H1 (cell line): ENCODE measurements around the gene UCHL5.

Experiments
- EP300 ChIP-seq, 2 experiments: IDR thresholded peaks; 1 replicate in 1 of 2; 2 replicates in 1 of 2; pipeline ENCODE4 v1.6.1; 2011 to 2012; ENCODE audit warnings: low read depth in 2 of 2, low read length in 2 of 2, mild to moderate bottlenecking in 2 of 2, borderline replicate concordance in 1 of 2, inconsistent platforms in 1 of 2, moderate library complexity in 1 of 2
- KDM1A ChIP-seq: fragments of 200-600, 300-600 bp; sonication (generic); IDR thresholded peaks from 2 replicates; pipeline ENCODE4 v1.7.1; 2016; ENCODE audit warnings: mild to moderate bottlenecking, low read length, borderline replicate concordance
- KDM4A ChIP-seq: IDR thresholded peaks from one replicate; pipeline ENCODE4 v1.7.1; 2012; ENCODE audit warnings: low read depth, mild to moderate bottlenecking, moderate library complexity, low read length, inconsistent platforms; ENCODE audit not compliant: severe bottlenecking
- POLR2A ChIP-seq, 2 experiments: IDR thresholded peaks; 1 replicate in 1 of 2; 2 replicates in 1 of 2; pipeline ENCODE4 v1.6.1; 2011; ENCODE audit warnings: low read depth in 2 of 2, low read length in 2 of 2, mild to moderate bottlenecking in 2 of 2; ENCODE audit errors: control extremely low read depth in 1 of 2
- SIN3A ChIP-seq, 2 experiments: IDR thresholded peaks in 1 of 2; conservative IDR thresholded peaks in 1 of 2; 2 replicates each; pipeline ENCODE4 v1.6.1; 2011 to 2012; ENCODE audit warnings: low read length in 2 of 2, improper control_type of control experiment in 1 of 2, low read depth in 1 of 2, mild to moderate bottlenecking in 1 of 2
- TCF12 ChIP-seq: IDR thresholded peaks from 2 replicates; pipeline ENCODE4 v1.6.1; 2011; ENCODE audit warnings: low read depth, mild to moderate bottlenecking, low read length

DNA sequence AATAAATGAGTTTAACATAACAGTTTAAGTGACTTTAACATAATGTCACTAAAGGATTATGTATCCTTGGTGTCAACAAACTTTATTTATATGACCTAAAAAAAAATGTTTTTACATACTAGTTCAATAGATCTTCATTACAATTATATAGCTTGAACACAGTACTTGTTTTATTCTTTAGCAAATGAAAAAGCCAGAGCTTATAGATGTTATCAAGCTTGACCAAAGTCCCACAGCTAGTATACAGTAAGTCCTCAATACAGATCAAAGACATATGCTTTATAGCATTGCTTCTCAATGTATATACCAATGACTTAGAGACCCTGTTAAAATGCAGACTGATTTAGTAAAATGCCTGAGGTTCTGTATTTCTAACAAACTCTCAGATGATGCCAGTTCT is 42.4 kb downstream of the UCHL5 start:
- TF ChIP-seq SIN3A (conservative IDR thresholded peaks at IDR 0.05 in 1 of 2, IDR thresholded peaks at IDR 0.05 in 1 of 2; ENCODE audit: low read depth in 1 of 2, low read length in 2 of 2) (no peak), POLR2A (IDR thresholded peaks at IDR 0.05; ENCODE audit: control extremely low read depth in 1 of 2, low read depth in 2 of 2, low read length in 2 of 2) (no peak), KDM1A (no peak), KDM4A (no peak), TCF12 (no peak), EP300 (IDR thresholded peaks at IDR 0.05; ENCODE audit: borderline replicate concordance in 1 of 2, low read depth in 2 of 2, low read length in 2 of 2) (no peak)
